HG02571 (cell line): ENCODE results near the gene MYPN.
"Not testable (repeated sequence)": the region's sequence is repeated elsewhere in the genome, so short reads cannot be mapped to it uniquely, and the experiment has no call there.

ENCODE experiments used
- ATAC-seq: cut with Tn5 transposase; IDR thresholded peaks from one replicate; pipeline ENCODE4 v1.9.1; 2021; ENCODE audit warnings: mild to moderate bottlenecking, moderate library complexity; ENCODE audit not compliant: unreplicated experiment

Gene MYPN

GRCh38 chr10:68109331-68109730 is at the start of gene MYPN:
Gene MYPN (plus strand): TSS chr10:68109488. CDS start chr10:68121439, 11,951 bp downstream.
- no peak for ATAC-seq

GRCh38 chr10:68067029-68067428 is 42.3 kb upstream of the MYPN start:
- no peak for ATAC-seq

- ATAC-seq, result no peak
Measured at GRCh38 chr10:68067508-68067907, 41.8 kb upstream of the MYPN start.

GRCh38 chr10:68073631-68074030 is 35.7 kb upstream of the MYPN start:
- no peak for ATAC-seq

GRCh38 chr10:68074031-68074774 is 35.1 kb upstream of the MYPN start:
- ATAC-seq, result no peak

GRCh38 chr10:68074775-68075549 is 34.3 kb upstream of the MYPN start, which contains the start of gene HERC4:
Gene HERC4 (minus strand): TSS chr10:68075283. CDS start chr10:68073108, 2,175 bp downstream.
- peak; percentile 89 for ATAC-seq

GRCh38 chr10:68075550-68076004 is 33.7 kb upstream of the MYPN start:
- ATAC-seq, result no peak

- ATAC-seq, result not testable (repeated sequence)
Measured at GRCh38 chr10:68076081-68076480, 33.2 kb upstream of the MYPN start.

GRCh38 chr10:68077026-68077425 is 32.3 kb upstream of the MYPN start:
- no peak for ATAC-seq

- ATAC-seq, result no peak
Measured at GRCh38 chr10:68079434-68079833, 29.9 kb upstream of the MYPN start.

- ATAC-seq, result no peak
Measured at GRCh38 chr10:68080853-68081431, 28.3 kb upstream of the MYPN start.

GRCh38 chr10:68081916-68082315 is 27.4 kb upstream of the MYPN start:
- no peak for ATAC-seq

- ATAC-seq, result no peak
Measured at GRCh38 chr10:68082872-68083271, 26.4 kb upstream of the MYPN start.

GRCh38 chr10:68083953-68084352 is 25.3 kb upstream of the MYPN start:
- ATAC-seq, result no peak

GRCh38 chr10:68084469-68084868 is 24.8 kb upstream of the MYPN start:
- ATAC-seq, result no peak

GRCh38 chr10:68086011-68086410 is 23.3 kb upstream of the MYPN start:
- ATAC-seq, result no peak

- ATAC-seq, result no peak
Measured at GRCh38 chr10:68086910-68087684, 22.2 kb upstream of the MYPN start.

- no peak for ATAC-seq
Measured at GRCh38 chr10:68087685-68088401, 21.4 kb upstream of the MYPN start.

- ATAC-seq, result no peak
Measured at GRCh38 chr10:68088740-68089139, 20.5 kb upstream of the MYPN start.

- no peak for ATAC-seq
Measured at GRCh38 chr10:68090586-68090985, 18.7 kb upstream of the MYPN start.
